SK-N-SH (cell line): Measurements from ENCODE around the gene ZFAND2A. TPM values are rescaled to one million over a fixed set of nuclear protein-coding genes. Genes with fewer than 3 reads are reported as not detected.

Experiments used
- CTCF ChIA-PET: fragments of 300-600, 350-600 bp; formaldehyde crosslinking; extraction: SDS; loops from one replicate; lab custom pipeline; 2021; lab: Yijun Ruan, JAX
- POLR2A ChIA-PET: fragments of 350-600 bp; sonication (Branson Sonifier 250); formaldehyde crosslinking; extraction: SDS; loops from one replicate; lab custom pipeline; 2020; ENCODE audit warnings: antibody characterized with exemption, inconsistent platforms; lab: Yijun Ruan, JAX
- DNase-seq: peaks from one replicate; pipeline ENCODE4 v3.0.0; 2012
- H2AFZ ChIP-seq: fragments of 200-600 bp; sonication (generic); 2 replicates; pipeline ENCODE4 v1.8.1; 2016; ENCODE audit warnings: antibody characterized with exemption, mild to moderate bottlenecking, low read depth
- H3F3A ChIP-seq: fragments of 200-600 bp; sonication (generic); replicated peaks from 2 replicates; pipeline ENCODE3; 2016; ENCODE audit warnings: antibody characterized with exemption, mild to moderate bottlenecking; ENCODE audit not compliant: insufficient read depth
- H3K27ac ChIP-seq, 2 experiments: fragments of 200-500 bp in 1 of 2; fragments of 200-600 bp in 1 of 2; sonication (Bioruptor generic) in 1 of 2; sonication (generic), shearing (Covaris generic) in 1 of 2; 2 replicates each; pipeline versions ENCODE4 v1.5.1 to v1.6.1; 2014 to 2016; ENCODE audit warnings: low read depth in 2 of 2, inconsistent platforms in 1 of 2, low read length in 1 of 2, mild to moderate bottlenecking in 1 of 2, mixed read lengths in 1 of 2
- H3K27me3 ChIP-seq: fragments of 200-600 bp; sonication (generic), shearing (Covaris generic); 2 replicates; pipeline ENCODE4 v1.6.1; 2016; ENCODE audit warnings: mixed run types; ENCODE audit not compliant: insufficient read depth
- H3K36me3 ChIP-seq, 2 experiments: fragments of 200-500 bp in 1 of 2; fragments of 200-600 bp in 1 of 2; sonication (Bioruptor generic) in 1 of 2; sonication (generic) in 1 of 2; replicated peaks in 1 of 2; 2 replicates each; pipeline versions ENCODE3 to v1.5.1; 2014 to 2016; ENCODE audit warnings: low read length in 1 of 2, mild to moderate bottlenecking in 1 of 2; ENCODE audit not compliant: insufficient read depth in 2 of 2, control insufficient read depth in 1 of 2
- H3K4me1 ChIP-seq, 2 experiments: fragments of 200-500 bp in 1 of 2; fragments of 200-600 bp in 1 of 2; sonication (Bioruptor generic) in 1 of 2; sonication (generic), shearing (Covaris generic) in 1 of 2; 2 replicates each; pipeline versions ENCODE4 v1.5.1 to v1.6.1; 2014 to 2016; ENCODE audit warnings: low read depth in 1 of 2, low read length in 1 of 2, mixed run types in 1 of 2; ENCODE audit not compliant: insufficient read depth in 2 of 2, control insufficient read depth in 1 of 2
- H3K4me2 ChIP-seq: fragments of 200-600 bp; sonication (generic), shearing (Covaris generic); 2 replicates; pipeline ENCODE4 v1.6.1; 2017; ENCODE audit warnings: mixed run types
- H3K4me3 ChIP-seq, 2 experiments: fragments of 200-500 bp in 1 of 2; fragments of 200-600 bp in 1 of 2; sonication (Bioruptor generic) in 1 of 2; sonication (generic), shearing (Covaris generic) in 1 of 2; 2 replicates each; pipeline versions ENCODE4 v1.5.1 to v1.8.1; 2014 to 2016; ENCODE audit warnings: low read depth in 2 of 2, inconsistent platforms in 1 of 2, low read length in 1 of 2, mild to moderate bottlenecking in 1 of 2, mixed read lengths in 1 of 2, moderate library complexity in 1 of 2
- H3K79me2 ChIP-seq: fragments of 200-600 bp; sonication (generic); 2 replicates; pipeline ENCODE4 v1.8.1; 2017; ENCODE audit warnings: mild to moderate bottlenecking; ENCODE audit not compliant: insufficient read depth
- H3K9ac ChIP-seq: fragments of 200-600 bp; sonication (generic); 2 replicates; pipeline ENCODE4 v1.6.1; 2017; ENCODE audit warnings: mixed run types
- H3K9me2 ChIP-seq: fragments of 200-600 bp; sonication (generic); 2 replicates; pipeline ENCODE4 v1.6.1; 2017; ENCODE audit warnings: mixed run types
- H3K9me3 ChIP-seq: fragments of 200-600 bp; sonication (generic); 2 replicates; pipeline ENCODE4 v1.6.1; 2017; ENCODE audit warnings: mixed run types, mild to moderate bottlenecking, moderate library complexity
- H4K20me1 ChIP-seq: fragments of 200-600 bp; sonication (generic); 2 replicates; pipeline ENCODE4 v1.6.1; 2017; ENCODE audit warnings: mild to moderate bottlenecking, mixed run types; ENCODE audit not compliant: insufficient read depth
- ELF1 ChIP-seq: IDR thresholded peaks from 2 replicates; pipeline ENCODE4 v1.4.0; 2012
- EZH2phosphoT487 ChIP-seq: fragments of 200-600 bp; sonication (generic); IDR thresholded peaks from 2 replicates; pipeline ENCODE4 v1.6.1; 2017; ENCODE audit warnings: low read depth, mixed run types, mild to moderate bottlenecking, antibody characterized with exemption, moderate library complexity, borderline replicate concordance
- FOSL2 ChIP-seq: IDR thresholded peaks from 2 replicates; pipeline ENCODE4 v1.4.0; 2012; ENCODE audit warnings: low read depth, mild to moderate bottlenecking, moderate library complexity, borderline replicate concordance
- FOXJ3 ChIP-seq: sonication (generic); formaldehyde crosslinking; IDR thresholded peaks from 2 replicates; pipeline ENCODE4 v1.5.1; 2020; ENCODE audit warnings: mild to moderate bottlenecking, missing genetic modification reagents
- FOXM1 ChIP-seq: IDR thresholded peaks from 2 replicates; pipeline ENCODE4 v1.4.0; 2012; ENCODE audit warnings: low read depth, mild to moderate bottlenecking
- GATA2 ChIP-seq: sonication (generic); formaldehyde crosslinking; IDR thresholded peaks from 2 replicates; pipeline ENCODE4 v1.5.0; 2020; ENCODE audit warnings: mild to moderate bottlenecking, missing genetic modification reagents
- IRF3 ChIP-seq: fragments of 150-350 bp; IDR thresholded peaks from 2 replicates; pipeline ENCODE4 v1.6.1; 2016; ENCODE audit warnings: mild to moderate bottlenecking, low read depth, low read length
- MEF2A ChIP-seq: IDR thresholded peaks from 2 replicates; pipeline ENCODE4 v1.4.0; 2012; ENCODE audit warnings: low read depth, borderline replicate concordance
- MXI1 ChIP-seq: IDR thresholded peaks from 2 replicates; pipeline ENCODE4 v1.6.1; 2012; ENCODE audit warnings: mild to moderate bottlenecking, low read depth, low read length, improper control_type of control experiment
- RAD21 ChIP-seq: IDR thresholded peaks from 2 replicates; pipeline ENCODE4 v1.6.1; 2012; ENCODE audit warnings: mild to moderate bottlenecking, low read length
- REST ChIP-seq: IDR thresholded peaks from 2 replicates; pipeline ENCODE4 v1.6.1; 2012; ENCODE audit warnings: mild to moderate bottlenecking, low read depth, low read length, moderate library complexity
- RFX5 ChIP-seq: IDR thresholded peaks from 2 replicates; pipeline ENCODE4 v1.6.1; 2012; ENCODE audit warnings: mild to moderate bottlenecking, improper control_type of control experiment, low read length
- TAF1 ChIP-seq: IDR thresholded peaks from 2 replicates; pipeline ENCODE4 v1.6.1; 2012; ENCODE audit warnings: low read depth, mild to moderate bottlenecking, low read length, moderate library complexity, borderline replicate concordance
- TCF12 ChIP-seq: IDR thresholded peaks from 2 replicates; pipeline ENCODE4 v1.4.0; 2012
- ZBTB33 ChIP-seq: IDR thresholded peaks from 2 replicates; pipeline ENCODE4 v1.4.0; 2012; ENCODE audit warnings: low read depth, borderline replicate concordance
- WGBS: methylation state at CpG from one replicate; pipeline ENCODE4 v1.1.6; 2017; ENCODE audit warnings: low lambda C conversion rate; 5-methylcytosine and 5-hydroxymethylcytosine counted together
- polyA plus RNA-seq, 3 experiments: library from polyadenylated mRNA; depleted of rRNA; stranded (reverse); fragments of >200 nt; gene quantifications; 2 replicates each; pipeline ENCODE4 v1.2.3, GENCODE V29; 2012
- TF ChIP-seq, protein P1 (sequence below): IDR thresholded peaks from 2 replicates; pipeline ENCODE4 v1.4.0; 2012; ENCODE audit warnings: low read depth, borderline replicate concordance
- TF ChIP-seq, protein P2 (sequence below): fragments of 200-600 bp; sonication (generic); IDR thresholded peaks from 2 replicates; pipeline ENCODE4 v1.6.1; 2017; ENCODE audit warnings: antibody characterized with exemption, mild to moderate bottlenecking, moderate library complexity

ZFAND2A gene
- polyA plus RNA-seq, 1 of the 3 experiments (the other 2 are of a cell fraction) = 38.9 TPM

DNA sequence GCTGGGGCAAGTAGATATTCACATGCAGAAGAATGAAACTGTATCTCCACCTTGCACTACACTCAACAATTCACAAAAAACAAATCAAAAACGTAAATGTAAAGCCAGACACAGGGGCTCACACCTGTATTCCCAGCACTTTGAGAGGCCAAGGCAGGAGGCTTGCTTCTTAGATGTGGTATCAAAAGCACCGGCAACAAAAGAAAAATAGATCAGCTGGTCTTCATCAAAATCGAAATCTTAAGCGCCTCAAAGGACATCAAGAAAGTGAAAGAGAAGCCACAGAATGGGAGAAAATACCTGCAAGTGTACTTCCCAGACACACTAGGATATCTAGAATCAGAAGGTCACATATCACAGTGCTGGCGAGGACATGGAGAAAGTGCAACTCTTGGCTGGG, 40.8 kb downstream of the ZFAND2A start:
- no peak overlapping the region for H3K4me3 ChIP-seq
- POLR2A ChIA-PET = no interaction called here
- WGBS = 85% methylated on average over 5 of the region's 5 CpGs
- H3K79me2 ChIP-seq = peaks cover 43% of the 10 kb centered on the region; the same call in 1 of the 2 replicates
- no peaks in the 10 kb centered on the region for H3K9me3 ChIP-seq
- H2AFZ ChIP-seq = no peak overlapping the region
- no peak overlapping the region for H3K9ac ChIP-seq
- no peaks in the 10 kb centered on the region for H3K9me2 ChIP-seq
- H3K4me1 ChIP-seq = 0 out of 4 replicates have a peak, but pooled peaks cover 0 to 8% of the 10 kb centered on the region in 2 experiments
- H3K27ac ChIP-seq = no peak overlapping the region
- no peaks in the 10 kb centered on the region for H3F3A ChIP-seq
- peaks cover 21% of the 10 kb centered on the region for H4K20me1 ChIP-seq
- no peak for TF ChIP-seq RAD21
- TF ChIP-seq RFX5 = no peak
- TF ChIP-seq, all 33 proteins: peak for 0
- H3K36me3 ChIP-seq = peaks cover 0 to 6% of the 10 kb centered on the region in 2 experiments
- CTCF ChIA-PET = interaction anchor here (0.7 to 2.1 kb wide), 3 partner anchors 24 to 126 kb away, joined by 3 to 10 read pairs (median 5); no protein-coding TSS in a partner anchor
- no peak overlapping the region for H3K4me2 ChIP-seq
- no peak for DNase-seq
- H3K27me3 ChIP-seq = no peaks in the 10 kb centered on the region

- no peaks in the 10 kb centered on the region for H3F3A ChIP-seq
- H3K9me2 ChIP-seq = no peaks in the 10 kb centered on the region
- ChIA-PET CTCF (interaction anchor here (0.7 to 1.6 kb wide), 2 partner anchors 58 to 125 kb away, joined by 3 to 5 read pairs; no protein-coding TSS in a partner anchor), POLR2A (no interaction called here)
- H3K79me2 ChIP-seq = peaks cover 38% of the 10 kb centered on the region; the same call in 1 of the 2 replicates
- no peak overlapping the region for H3K27ac ChIP-seq
- H2AFZ ChIP-seq = no peak overlapping the region
- H3K9me3 ChIP-seq = no peaks in the 10 kb centered on the region
- H3K4me1 ChIP-seq = no peaks in the 10 kb centered on the region
- no peak for DNase-seq
- H3K4me3 ChIP-seq = no peak overlapping the region
- 93% methylated on average over 38 of the region's 38 CpGs for WGBS
- H3K4me2 ChIP-seq = no peak overlapping the region
- peaks cover 0 to 8% of the 10 kb centered on the region in 2 experiments for H3K36me3 ChIP-seq
- peaks cover 19% of the 10 kb centered on the region for H4K20me1 ChIP-seq
- TF ChIP-seq RAD21 (no peak), GATA2 (CRISPR knock-in tag) (no peak), EZH2phosphoT487 (no peak), FOXJ3 (no peak), MXI1 (no peak), IRF3 (no peak), ZBTB33 (no peak), FOSL2 (no peak), ELF1 (no peak), FOXM1 (no peak), REST (no peak), MEF2A (no peak), TAF1 (no peak), TCF12 (no peak)
- TF ChIP-seq, protein P1, sequence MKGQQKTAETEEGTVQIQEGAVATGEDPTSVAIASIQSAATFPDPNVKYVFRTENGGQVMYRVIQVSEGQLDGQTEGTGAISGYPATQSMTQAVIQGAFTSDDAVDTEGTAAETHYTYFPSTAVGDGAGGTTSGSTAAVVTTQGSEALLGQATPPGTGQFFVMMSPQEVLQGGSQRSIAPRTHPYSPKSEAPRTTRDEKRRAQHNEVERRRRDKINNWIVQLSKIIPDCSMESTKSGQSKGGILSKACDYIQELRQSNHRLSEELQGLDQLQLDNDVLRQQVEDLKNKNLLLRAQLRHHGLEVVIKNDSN = no peak
- TF ChIP-seq, protein P2, sequence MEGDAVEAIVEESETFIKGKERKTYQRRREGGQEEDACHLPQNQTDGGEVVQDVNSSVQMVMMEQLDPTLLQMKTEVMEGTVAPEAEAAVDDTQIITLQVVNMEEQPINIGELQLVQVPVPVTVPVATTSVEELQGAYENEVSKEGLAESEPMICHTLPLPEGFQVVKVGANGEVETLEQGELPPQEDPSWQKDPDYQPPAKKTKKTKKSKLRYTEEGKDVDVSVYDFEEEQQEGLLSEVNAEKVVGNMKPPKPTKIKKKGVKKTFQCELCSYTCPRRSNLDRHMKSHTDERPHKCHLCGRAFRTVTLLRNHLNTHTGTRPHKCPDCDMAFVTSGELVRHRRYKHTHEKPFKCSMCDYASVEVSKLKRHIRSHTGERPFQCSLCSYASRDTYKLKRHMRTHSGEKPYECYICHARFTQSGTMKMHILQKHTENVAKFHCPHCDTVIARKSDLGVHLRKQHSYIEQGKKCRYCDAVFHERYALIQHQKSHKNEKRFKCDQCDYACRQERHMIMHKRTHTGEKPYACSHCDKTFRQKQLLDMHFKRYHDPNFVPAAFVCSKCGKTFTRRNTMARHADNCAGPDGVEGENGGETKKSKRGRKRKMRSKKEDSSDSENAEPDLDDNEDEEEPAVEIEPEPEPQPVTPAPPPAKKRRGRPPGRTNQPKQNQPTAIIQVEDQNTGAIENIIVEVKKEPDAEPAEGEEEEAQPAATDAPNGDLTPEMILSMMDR = no peak
- TF ChIP-seq, all 33 proteins: peak for 0
- Histone ChIP-seq H3K9ac (no peak overlapping the region), H3K27me3 (no peaks in the 10 kb centered on the region)
Observed at GRCh38 chr7:1117321-1117928, 42.6 kb downstream of the ZFAND2A start.
